Esophagus squamous epithelium (tissue), 5 donors: ENCODE results near the gene ZG16. TPM values are rescaled to one million over a fixed set of nuclear protein-coding genes. Genes with fewer than 3 reads are reported as not detected.

Source experiments
- DNase-seq: peaks from one replicate; lab custom pipeline; 2025; lab: John Stamatoyannopoulos, UW
- H3K27ac ChIP-seq, 4 donors: fragments of 200-600 bp; sonication (generic); one replicate each; pipeline ENCODE4 v1.5.1; 2016 to 2019; ENCODE audit warnings: mild to moderate bottlenecking in 1 of 4
- H3K27me3 ChIP-seq, 4 donors: fragments of 200-600 bp; sonication (generic); 1 replicate in 3 of 4; 2 replicates in 1 of 4; pipeline versions ENCODE4 v1.5.1 to v1.6.0; 2017 to 2021; ENCODE audit warnings: antibody characterized with exemption in 1 of 4
- H3K36me3 ChIP-seq, 3 donors: fragments of 200-600 bp; sonication (generic); one replicate each; pipeline ENCODE4 v1.5.1; 2016 to 2019
- H3K4me1 ChIP-seq, 3 donors: fragments of 200-600 bp; sonication (generic); one replicate each; pipeline ENCODE4 v1.5.1; 2017 to 2019
- H3K4me3 ChIP-seq, 4 donors: fragments of 200-600 bp; sonication (generic); 1 replicate in 3 of 4; 2 replicates in 1 of 4; pipeline ENCODE4 v1.5.1; 2016 to 2019; ENCODE audit warnings: mild to moderate bottlenecking in 2 of 4, moderate library complexity in 1 of 4
- H3K9me3 ChIP-seq, 3 donors: fragments of 200-600 bp; sonication (generic); one replicate each; pipeline ENCODE4 v1.5.1; 2016 to 2019
- CTCF ChIP-seq, 6 experiments: fragments of 450-650 bp in 4 of 6; fragments of 200-600 bp in 2 of 6; sonication (generic) in 2 of 6; IDR thresholded peaks; one replicate each; pipeline ENCODE4 v1.5.1; 2016 to 2019; ENCODE audit warnings: antibody characterized with exemption in 6 of 6, mild to moderate bottlenecking in 4 of 6, moderate library complexity in 4 of 6
- POLR2A ChIP-seq, 4 donors: fragments of 450-650 bp; IDR thresholded peaks; one replicate each; pipeline ENCODE4 v1.6.1; 2017; ENCODE audit warnings: antibody characterized with exemption in 4 of 4, mild to moderate bottlenecking in 4 of 4, moderate library complexity in 3 of 4
- WGBS, 2 donors: methylation state at CpG; one replicate each; pipeline ENCODE4 v1.1.5; 2018; 5-methylcytosine and 5-hydroxymethylcytosine counted together
- intact Hi-C: fragments of 100-400 bp; cut with DNase I; formaldehyde crosslinking; loops from one replicate; pipeline ENCODE4 v1.15.0; 2022
- total RNA-seq, 4 donors: library from RNA; depleted of rRNA; stranded (reverse); fragments of >200 nt; gene quantifications; one replicate each; pipeline ENCODE4 v1.1.0, GENCODE V29; 2016
- donor health status: DM: yes; HTN: yes; CAD: no.

ZG16 gene
- total RNA-seq, 4 donors from 2014 or later = not detected

- Histone ChIP-seq H3K27me3 (peaks cover 0 to 17% (median 0%) of the 10 kb centered on the region in 4 donors), H3K9me3 (no peaks in the 10 kb centered on the region), H3K4me3 (peak overlapping the region in 2 of 4 donors; percentile 72 to 85), H3K27ac (peak overlapping the region; percentile 83 to 100 (median 94)), H3K36me3 (peaks cover 11 to 25% (median 14%) of the 10 kb centered on the region in 3 donors), H3K4me1 (peaks cover 55 to 81% (median 66%) of the 10 kb centered on the region in 3 donors)
- no peak for DNase-seq
- TF ChIP-seq POLR2A (IDR thresholded peaks at IDR 0.05) = no peak
- TF ChIP-seq CTCF (IDR thresholded peaks at IDR 0.05) = no peak
- WGBS, 2 donors = 74 to 78% methylated on average over 9 to 15 of the region's 31 CpGs
- intact Hi-C loops = no loop called here
Measured at GRCh38 chr16:29809031-29809747, 31.1 kb downstream of the ZG16 start.

GRCh38 chr16:29809850-29810698 is 32.0 kb downstream of the ZG16 start:
- peaks cover 55 to 81% (median 67%) of the 10 kb centered on the region in 3 donors for H3K4me1 ChIP-seq
- H3K4me3 ChIP-seq = peak overlapping the region in 2 of 4 donors; percentile 5 to 18
- H3K36me3 ChIP-seq = peaks cover 11 to 25% (median 14%) of the 10 kb centered on the region in 3 donors
- intact Hi-C loops = no loop called here
- H3K27ac ChIP-seq = peak overlapping the region; percentile 74 to 100 (median 90)
- no peaks in the 10 kb centered on the region for H3K9me3 ChIP-seq
- TF ChIP-seq CTCF (IDR thresholded peaks at IDR 0.05) = no peak
- TF ChIP-seq POLR2A (IDR thresholded peaks at IDR 0.05) = no peak
- peaks cover 0 to 17% (median 0%) of the 10 kb centered on the region in 4 donors for H3K27me3 ChIP-seq
- WGBS, 2 donors = 58 to 63% methylated on average over 9 to 14 of the region's 23 CpGs
- DNase-seq = no peak

GRCh38 chr16:29810699-29811169 is 32.7 kb downstream of the ZG16 start:
- no peak for DNase-seq
- H3K36me3 ChIP-seq = peaks cover 11 to 25% (median 14%) of the 10 kb centered on the region in 3 donors
- peak overlapping the region; percentile 74 to 96 (median 89) for H3K27ac ChIP-seq
- intact Hi-C loops = no loop called here
- TF ChIP-seq CTCF (IDR thresholded peaks at IDR 0.05) (no peak), POLR2A (IDR thresholded peaks at IDR 0.05) (no peak)
- WGBS, 2 donors = 27 to 29% methylated on average over 8 to 9 of the region's 9 CpGs
- H3K27me3 ChIP-seq = peaks cover 0 to 17% (median 0%) of the 10 kb centered on the region in 4 donors
- H3K9me3 ChIP-seq = no peaks in the 10 kb centered on the region
- peak overlapping the region; percentile 29 to 77 (median 50) for H3K4me3 ChIP-seq
- peaks cover 59 to 86% (median 71%) of the 10 kb centered on the region in 3 donors for H3K4me1 ChIP-seq

GRCh38 chr16:29811170-29811895 is 33.3 kb downstream of the ZG16 start:
- peak overlapping the region; percentile 29 to 77 (median 50) for H3K4me3 ChIP-seq
- H3K27me3 ChIP-seq = peaks cover 0 to 17% (median 0%) of the 10 kb centered on the region in 4 donors
- peaks cover 11 to 25% (median 14%) of the 10 kb centered on the region in 3 donors for H3K36me3 ChIP-seq
- 2% methylated on average over 18 to 21 of the region's 31 CpGs for WGBS, 2 donors
- peaks cover 59 to 86% (median 71%) of the 10 kb centered on the region in 3 donors for H3K4me1 ChIP-seq
- H3K9me3 ChIP-seq = no peaks in the 10 kb centered on the region
- TF ChIP-seq POLR2A (IDR thresholded peaks at IDR 0.05) = peak in 2 of 4 donors; percentile 27 to 28
- TF ChIP-seq CTCF (IDR thresholded peaks at IDR 0.05) = no peak
- peak overlapping the region; percentile 74 to 96 (median 89) for H3K27ac ChIP-seq
- DNase-seq = no peak
- intact Hi-C loops = no loop called here
